Naive thymus-derived CD4-positive, alpha-beta T cell (primary cell): ENCODE results near the gene ACAT2. TPM values are rescaled to one million over a fixed set of nuclear protein-coding genes. Genes with fewer than 3 reads are reported as not detected.
A peak's percentile ranks its signal among the peaks of the same experiment; 100 is the strongest.

ENCODE experiments used
- ATAC-seq: fragments of 150-1000 bp; cut with Tn5 transposase; 2 replicates; pipeline ENCODE4 v1.10.0; 2021; ENCODE audit warnings: mild to moderate bottlenecking, moderate library complexity
- CTCF ChIA-PET: fragments of 350-600 bp; sonication (Branson Sonifier 250); formaldehyde crosslinking; loops from one replicate; lab custom pipeline; 2021; ENCODE audit warnings: antibody characterized with exemption; lab: Charles Lee
- POLR2A ChIA-PET: fragments of 350-600 bp; sonication (Branson Sonifier 250); formaldehyde crosslinking; loops from one replicate; lab custom pipeline; 2021; ENCODE audit warnings: antibody characterized with exemption, inconsistent platforms; lab: Charles Lee
- DNase-seq, 9 donors: peaks; one replicate each; pipeline versions ENCODE4 v3.0.0 to v3.0.0-alpha.2; 2020 to 2022; ENCODE audit warnings: mixed read lengths in 1 of 9
- H3K27ac ChIP-seq: one replicate; pipeline ENCODE4 v1.7.0; 2013; ENCODE audit warnings: mild to moderate bottlenecking, low read depth, low read length, moderate library complexity
- H3K27me3 ChIP-seq, 2 donors: one replicate each; pipeline ENCODE4 v1.7.0; 2013; ENCODE audit warnings: low read length in 2 of 2, mild to moderate bottlenecking in 2 of 2, moderate library complexity in 2 of 2; ENCODE audit not compliant: control insufficient read depth in 2 of 2, insufficient read depth in 2 of 2
- H3K36me3 ChIP-seq, 3 experiments: 1 replicate in 2 of 3; 2 replicates in 1 of 3; pipeline ENCODE4 v1.7.0; 2013; ENCODE audit warnings: low read length in 3 of 3, mild to moderate bottlenecking in 3 of 3, moderate library complexity in 1 of 3; ENCODE audit not compliant: insufficient read depth in 3 of 3, control insufficient read depth in 2 of 3
- H3K4me1 ChIP-seq, 2 donors: one replicate each; pipeline ENCODE4 v1.7.0; 2013; ENCODE audit warnings: low read length in 2 of 2, mild to moderate bottlenecking in 2 of 2, moderate library complexity in 1 of 2; ENCODE audit not compliant: control insufficient read depth in 2 of 2, insufficient read depth in 2 of 2
- H3K4me3 ChIP-seq: 2 replicates; pipeline ENCODE4 v1.7.0; 2013; ENCODE audit warnings: mild to moderate bottlenecking, low read length
- H3K9me3 ChIP-seq, 3 experiments: 1 replicate in 2 of 3; 2 replicates in 1 of 3; pipeline ENCODE4 v1.7.0; 2013; ENCODE audit warnings: low read length in 3 of 3; ENCODE audit not compliant: control insufficient read depth in 2 of 3
- H3K27ac Mint-ChIP-seq, 9 donors: one replicate each; pipeline ENCODE4 v1.8.0; 2020 to 2022; ENCODE audit warnings: mixed read lengths in 9 of 9, mild to moderate bottlenecking in 8 of 9, moderate library complexity in 5 of 9, inconsistent platforms in 2 of 9
- H3K27me3 Mint-ChIP-seq, 5 donors: one replicate each; pipeline ENCODE4 v1.8.0; 2021 to 2022; ENCODE audit warnings: mixed read lengths in 5 of 5, mild to moderate bottlenecking in 1 of 5
- H3K36me3 Mint-ChIP-seq, 5 donors: one replicate each; pipeline ENCODE4 v1.8.0; 2020 to 2022; ENCODE audit warnings: mixed read lengths in 5 of 5, mild to moderate bottlenecking in 3 of 5, inconsistent platforms in 1 of 5
- H3K4me1 Mint-ChIP-seq, 7 donors: one replicate each; pipeline ENCODE4 v1.8.0; 2020 to 2022; ENCODE audit warnings: mixed read lengths in 7 of 7, mild to moderate bottlenecking in 3 of 7, inconsistent platforms in 1 of 7
- H3K4me3 Mint-ChIP-seq, 10 donors: one replicate each; pipeline ENCODE4 v1.8.0; 2020 to 2022; ENCODE audit warnings: mild to moderate bottlenecking in 10 of 10, mixed read lengths in 10 of 10, moderate library complexity in 6 of 10, inconsistent platforms in 2 of 10
- H3K9me3 Mint-ChIP-seq, 11 donors: one replicate each; pipeline ENCODE4 v1.8.0; 2020 to 2022; ENCODE audit warnings: mixed read lengths in 11 of 11, mild to moderate bottlenecking in 4 of 11, inconsistent platforms in 1 of 11, moderate library complexity in 1 of 11
- intact Hi-C, 2 donors: fragments of 100-400 bp; cut with micrococcal nuclease; formaldehyde crosslinking; loops; one replicate each; pipeline ENCODE4 v1.15.1; 2023
- polyA plus RNA-seq, 2 donors: library from polyadenylated mRNA; unstranded; fragments of 300-500 nt; fragmentation: Illumina TruSeq; gene quantifications; one replicate each; pipeline ENCODE4 v1.2.3, GENCODE V29; 2021
- total RNA-seq, 6 experiments: library from RNA in 5 of 6; stranded (reverse) in 5 of 6; gene quantifications; 1 replicate in 5 of 6; 2 replicates in 1 of 6; pipeline ENCODE4 v1.2.3 and lab custom pipeline; 2021 to 2026

ACAT2 gene
- total and polyA plus RNA-seq, 7 experiments from 2014 or later, result 18.5 to 53.9 (median 29.0) TPM

- CTCF ChIA-PET, result interaction anchor here (1.0 to 1.8 kb wide), 4 partner anchors 32 to 56 kb away, joined by 3 to 7 read pairs (median 4); partner anchors contain the start of gene ACAT2
- Mint-ChIP-seq H3K4me3 (peak within 1 kb of the TSS; percentile 87 to 97 (median 95)), H3K27ac (peak within 1 kb of the TSS; percentile 95 to 100 (median 99)), H3K4me1 (peaks cover 34 to 79% (median 67%) of the 10 kb centered on the region in 7 donors), H3K27me3 (peaks cover 0 to 6% (median 0%) of the 10 kb centered on the region in 5 donors), H3K9me3 (peaks cover 0 to 17% (median 3%) of the 10 kb centered on the region in 11 donors), H3K36me3 (peaks cover 7 to 26% (median 14%) of the 10 kb centered on the region in 5 donors)
- Histone ChIP-seq H3K27me3 (no peaks in the 10 kb centered on the region), H3K4me3 (peak within 1 kb of the TSS; percentile 89), H3K4me1 (peaks cover 33 to 34% of the 10 kb centered on the region in 2 donors), H3K36me3 (peaks cover 0 to 5% (median 0%) of the 10 kb centered on the region in 3 experiments), H3K27ac (peak within 1 kb of the TSS; percentile 91), H3K9me3 (no peaks in the 10 kb centered on the region)
- peak; percentile 93 for ATAC-seq
- POLR2A ChIA-PET, result interaction anchor here (0.6 to 5.8 kb wide), 20 partner anchors 8 to 1559 kb away, joined by 3 to 115 read pairs (median 5); partner anchors contain the start of genes ACAT2, GTF2H5, IGF2R and MRPL18
- intact Hi-C loops, result loop anchor here (1.0 to 10.0 kb wide), 12 partner anchors 8 to 1545 kb away; partner anchors contain the start of genes ACAT2 (in 2 of the 2), SOD2 (in 2 of the 2), TCP1 (in 2 of the 2) and AGPAT4 (in 1 of the 2)
- peak; percentile 83 to 97 (median 97) for DNase-seq
These were observed 34.7 kb upstream of the ACAT2 start, which contains the start of gene WTAP for GRCh38 chr6:159726918-159727716. WTAP (plus strand) TSS chr6:159727506; CDS start chr6:159736266, 8,760 bp downstream.

- Mint-ChIP-seq H3K4me3 (peak overlapping the region; percentile 85 to 96 (median 92)), H3K9me3 (peaks cover 0 to 11% (median 3%) of the 10 kb centered on the region in 11 donors), H3K27me3 (peaks cover 0 to 6% (median 0%) of the 10 kb centered on the region in 5 donors), H3K36me3 (peaks cover 5 to 23% (median 8%) of the 10 kb centered on the region in 5 donors), H3K4me1 (peaks cover 36 to 79% (median 68%) of the 10 kb centered on the region in 7 donors), H3K27ac (peak overlapping the region; percentile 85 to 95 (median 92))
- CTCF ChIA-PET, result interaction anchor here (1.4 kb wide), 1 partner anchor 36 kb away, joined by 5 read pairs; no protein-coding TSS in a partner anchor
- Histone ChIP-seq H3K27ac (peak overlapping the region; percentile 91), H3K27me3 (no peaks in the 10 kb centered on the region), H3K9me3 (no peaks in the 10 kb centered on the region), H3K4me3 (peak overlapping the region; percentile 89), H3K36me3 (peaks cover 0 to 5% (median 0%) of the 10 kb centered on the region in 3 experiments), H3K4me1 (peaks cover 33 to 34% of the 10 kb centered on the region in 2 donors)
- DNase-seq, result peak in 1 of 9 donors; percentile 31
- ATAC-seq, result peak; percentile 19
- intact Hi-C loops, result loop anchor here (1.0 to 10.0 kb wide), 13 partner anchors 7 to 1544 kb away; partner anchors contain the start of genes ACAT2 (in 2 of the 2), SOD2 (in 2 of the 2), TCP1 (in 2 of the 2) and AGPAT4 (in 1 of the 2)
- POLR2A ChIA-PET, result interaction anchor here (0.6 to 5.8 kb wide), 8 partner anchors 10 to 135 kb away, joined by 3 to 115 read pairs (median 8); partner anchors contain the start of genes ACAT2, MRPL18, SOD2 and TCP1
These were observed 34.0 kb upstream of the ACAT2 start for GRCh38 chr6:159727717-159728445.

GRCh38 chr6:159728531-159728964 is 33.3 kb upstream of the ACAT2 start:
- Histone ChIP-seq H3K36me3 (peaks cover 0 to 5% (median 0%) of the 10 kb centered on the region in 3 experiments), H3K9me3 (no peaks in the 10 kb centered on the region), H3K27me3 (no peaks in the 10 kb centered on the region), H3K4me1 (peaks cover 34 to 36% of the 10 kb centered on the region in 2 donors), H3K4me3 (peak overlapping the region; percentile 89), H3K27ac (peak overlapping the region; percentile 91)
- peaks cover 0 to 17% (median 3%) of the 10 kb centered on the region in 5 donors for H3K36me3 Mint-ChIP-seq
- peaks cover 0 to 6% (median 0%) of the 10 kb centered on the region in 5 donors for H3K27me3 Mint-ChIP-seq
- H3K4me3 Mint-ChIP-seq, result peak overlapping the region; percentile 85 to 96 (median 92)
- intact Hi-C loops, result loop anchor here (2.0 to 10.0 kb wide), 4 partner anchors 16 to 1544 kb away; partner anchors contain the start of genes AGPAT4 (in 1 of the 2), EZR (in 1 of the 2) and TAGAP (in 1 of the 2)
- no peak for ATAC-seq
- POLR2A ChIA-PET, result interaction anchor here (0.6 to 5.8 kb wide), 9 partner anchors 10 to 134 kb away, joined by 3 to 115 read pairs (median 4); partner anchors contain the start of genes ACAT2, MRPL18, SOD2 and TCP1
- CTCF ChIA-PET, result interaction anchor here (1.4 kb wide), 1 partner anchor 37 kb away, joined by 5 read pairs; no protein-coding TSS in a partner anchor
- DNase-seq, result peak in 1 of 9 donors; percentile 7
- H3K9me3 Mint-ChIP-seq, result peaks cover 0 to 6% (median 0%) of the 10 kb centered on the region in 11 donors
- peaks cover 33 to 77% (median 66%) of the 10 kb centered on the region in 7 donors for H3K4me1 Mint-ChIP-seq
- peak overlapping the region; percentile 85 to 95 (median 92) for H3K27ac Mint-ChIP-seq

GRCh38 chr6:159729598-159730331 is 32.1 kb upstream of the ACAT2 start:
- peaks cover 39 to 82% (median 72%) of the 10 kb centered on the region in 7 donors for H3K4me1 Mint-ChIP-seq
- intact Hi-C loops, result loop anchor here (2.0 to 10.0 kb wide), 4 partner anchors 15 to 1543 kb away; partner anchors contain the start of genes AGPAT4 (in 1 of the 2), EZR (in 1 of the 2) and TAGAP (in 1 of the 2)
- Histone ChIP-seq H3K27me3 (no peaks in the 10 kb centered on the region), H3K27ac (peak overlapping the region; percentile 91), H3K36me3 (peaks cover 0 to 5% (median 0%) of the 10 kb centered on the region in 3 experiments), H3K9me3 (no peaks in the 10 kb centered on the region), H3K4me3 (peak overlapping the region; percentile 89), H3K4me1 (peaks cover 38 to 43% of the 10 kb centered on the region in 2 donors)
- DNase-seq, result no peak
- H3K27ac Mint-ChIP-seq, result peak overlapping the region in 7 of 9 donors; percentile 58 to 95 (median 92)
- POLR2A ChIA-PET, result interaction anchor here (1.0 to 5.8 kb wide), 5 partner anchors 8 to 240 kb away, joined by 3 to 115 read pairs (median 32); partner anchors contain the start of genes ACAT2, MRPL18, SOD2 and TCP1
- peak overlapping the region; percentile 85 to 96 (median 92) for H3K4me3 Mint-ChIP-seq
- H3K9me3 Mint-ChIP-seq, result peaks cover 0 to 6% (median 0%) of the 10 kb centered on the region in 11 donors
- peaks cover 0 to 14% (median 3%) of the 10 kb centered on the region in 5 donors for H3K36me3 Mint-ChIP-seq
- peaks cover 0 to 6% (median 0%) of the 10 kb centered on the region in 5 donors for H3K27me3 Mint-ChIP-seq
- CTCF ChIA-PET, result interaction anchor here (1.3 to 1.4 kb wide), 2 partner anchors 38 to 61 kb away, joined by 4 to 5 read pairs; no protein-coding TSS in a partner anchor
- ATAC-seq, result no peak

- H3K36me3 Mint-ChIP-seq, result peaks cover 0 to 14% (median 3%) of the 10 kb centered on the region in 5 donors
- peaks cover 42% of the 10 kb centered on the region in 2 donors for H3K4me1 ChIP-seq
These were observed 31.5 kb upstream of the ACAT2 start for GRCh38 chr6:159730332-159730676.

More at GRCh38 chr6:159730332-159730676, 31.5 kb upstream of the ACAT2 start:
- peak overlapping the region in 7 of 9 donors; percentile 2 to 93 (median 18) for H3K27ac Mint-ChIP-seq
- Histone ChIP-seq H3K27me3 (no peaks in the 10 kb centered on the region), H3K9me3 (no peaks in the 10 kb centered on the region), H3K27ac (no peak overlapping the region), H3K36me3 (peaks cover 0 to 5% (median 0%) of the 10 kb centered on the region in 3 experiments), H3K4me3 (peak overlapping the region; percentile 89)
- H3K9me3 Mint-ChIP-seq, result peaks cover 0 to 6% (median 0%) of the 10 kb centered on the region in 11 donors
- intact Hi-C loops, result no loop called here
- H3K4me1 Mint-ChIP-seq, result peaks cover 39 to 83% (median 74%) of the 10 kb centered on the region in 7 donors
- DNase-seq, result no peak
- H3K27me3 Mint-ChIP-seq, result peaks cover 0 to 6% (median 0%) of the 10 kb centered on the region in 5 donors
- CTCF ChIA-PET, result interaction anchor here (1.3 kb wide), 1 partner anchor 61 kb away, joined by 4 read pairs; no protein-coding TSS in a partner anchor
- ATAC-seq, result no peak
- POLR2A ChIA-PET, result interaction anchor here (1.0 to 5.8 kb wide), 5 partner anchors 8 to 239 kb away, joined by 3 to 115 read pairs (median 32); partner anchors contain the start of genes ACAT2, MRPL18, SOD2 and TCP1
- H3K4me3 Mint-ChIP-seq, result peak overlapping the region in 9 of 10 donors; percentile 63 to 96 (median 88)
